GM18951 (cell line): ENCODE results near the gene MADD.

Source experiments
- POLR2A ChIP-seq: IDR thresholded peaks from 4 replicates; pipeline ENCODE4 v1.6.1; 2011; ENCODE audit warnings: mild to moderate bottlenecking; ENCODE audit not compliant: insufficient read length, insufficient read depth; ENCODE audit errors: extremely low read depth
- in situ Hi-C: fragments of 300-500 bp; cut with MboI; formaldehyde crosslinking; loops from one replicate; pipeline ENCODE4 v1.12.0; 2022; ENCODE audit warnings: low sequenced_read_pairs, mixed read lengths, inconsistent platforms; ENCODE audit not compliant: unreplicated experiment

The MADD gene

GRCh38 chr11:47351156-47352126 is 81.5 kb downstream of the MADD start:
- in situ Hi-C loops = no loop called here
- TF ChIP-seq POLR2A = no peak

DNA sequence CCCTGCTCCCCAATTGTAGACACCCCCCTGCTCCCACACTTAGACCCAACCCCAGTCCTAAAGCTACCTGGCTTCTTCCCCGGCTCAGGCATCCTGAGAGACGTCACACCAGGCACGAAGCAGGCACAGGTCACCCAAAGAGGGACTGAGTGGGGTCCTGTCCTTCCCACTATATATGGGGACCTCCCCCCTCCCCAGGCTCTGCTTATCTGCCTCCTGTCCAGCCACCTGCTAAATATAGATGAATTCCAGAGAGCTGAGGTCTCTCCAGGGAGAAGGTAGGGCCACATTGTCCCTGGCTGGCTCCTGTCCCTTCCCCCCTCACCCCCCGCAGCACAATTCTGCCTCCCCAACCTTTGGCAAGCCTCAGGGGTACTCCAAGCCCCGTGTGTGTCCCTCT is 82.6 kb downstream of the MADD start, which contains the start of gene MYBPC3:
TSS of gene MYBPC3 (minus strand) at position 147 of the 400 bp plus-strand sequence. CDS start at position 92, 55 bp downstream.
- in situ Hi-C loops = no loop called here
- no peak for TF ChIP-seq POLR2A

DNA sequence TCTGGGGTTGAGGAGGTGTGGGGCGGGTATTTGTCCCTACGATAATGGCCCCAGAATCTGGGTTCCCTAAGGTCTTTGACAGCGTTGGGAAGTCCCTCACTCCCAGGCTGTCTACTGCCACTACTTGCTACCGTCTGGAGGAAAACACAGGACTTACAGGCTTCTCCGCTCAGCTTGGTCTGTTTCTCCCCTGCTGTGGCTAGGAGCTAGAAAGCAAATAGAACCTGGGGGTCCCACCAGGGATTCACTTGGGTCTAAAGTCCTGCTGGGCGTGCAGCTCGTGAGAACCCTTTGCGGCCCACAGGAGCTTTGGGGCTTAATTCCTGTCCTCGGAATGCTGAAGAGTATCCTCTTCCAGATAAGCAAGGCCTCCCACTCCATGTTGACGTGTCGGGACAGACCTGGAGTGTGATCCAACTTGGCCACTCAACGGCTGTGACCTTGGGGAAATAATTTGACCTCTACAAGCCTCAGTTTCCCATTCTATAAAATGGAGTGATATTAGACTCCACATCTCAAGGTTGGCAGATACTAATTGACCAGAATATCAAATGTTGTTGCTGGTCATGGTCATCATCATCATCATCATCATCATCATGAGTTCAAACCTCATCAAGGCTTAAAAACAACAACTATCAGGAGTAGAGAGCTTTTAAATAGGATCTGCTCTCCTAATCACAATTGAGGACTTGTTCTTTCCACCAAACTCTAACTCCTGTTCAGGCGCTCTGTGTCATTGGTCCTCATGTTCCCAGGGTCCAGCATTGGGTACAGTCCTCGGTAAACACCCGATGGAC is 84.2 kb downstream of the MADD start:
- no peak for TF ChIP-seq POLR2A
- in situ Hi-C loops = no loop called here

GRCh38 chr11:47354913-47355282 is 85.0 kb downstream of the MADD start:
- in situ Hi-C loops = no loop called here

GRCh38 chr11:47355283-47356128 is 85.6 kb downstream of the MADD start:
- in situ Hi-C loops = no loop called here
- no peak for TF ChIP-seq POLR2A

More at GRCh38 chr11:47354913-47355282, 85.0 kb downstream of the MADD start:
- no peak for TF ChIP-seq POLR2A

- TF ChIP-seq POLR2A = no peak
- in situ Hi-C loops = no loop called here
Measured at GRCh38 chr11:47356129-47356997, 86.4 kb downstream of the MADD start.

- in situ Hi-C loops = no loop called here
- no peak for TF ChIP-seq POLR2A
Measured at GRCh38 chr11:47356998-47357329, 87.0 kb downstream of the MADD start.

DNA sequence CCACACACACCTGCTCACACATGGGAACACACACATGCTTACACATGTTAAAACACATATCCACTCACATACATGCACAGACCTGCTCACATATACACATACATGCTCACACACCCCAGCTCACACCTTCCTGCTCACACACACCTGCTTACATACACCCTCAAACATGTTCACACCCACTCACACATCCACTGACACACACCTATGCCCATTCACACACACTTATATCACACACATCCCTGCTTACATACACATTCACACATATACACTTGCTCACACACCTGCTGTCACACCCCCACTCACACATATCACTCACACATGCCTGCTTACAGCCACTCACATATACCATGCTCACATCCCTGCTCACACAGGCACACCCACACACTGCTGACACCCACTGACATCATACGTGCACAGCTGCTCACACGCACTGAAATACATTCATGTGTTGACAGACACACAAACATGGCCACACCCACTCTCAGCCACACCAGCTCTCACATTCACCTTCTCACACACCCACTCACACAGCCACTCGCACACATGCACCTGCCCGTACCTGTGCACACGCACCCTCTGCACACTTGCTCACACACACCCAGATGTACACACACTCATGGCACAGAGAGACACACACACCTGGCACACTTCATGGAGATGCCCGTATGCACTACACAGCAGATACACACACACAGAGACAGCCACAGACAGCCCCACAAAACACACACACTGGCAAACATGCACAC is 88.2 kb downstream of the MADD start:
- in situ Hi-C loops = no loop called here
- TF ChIP-seq POLR2A = no peak

DNA sequence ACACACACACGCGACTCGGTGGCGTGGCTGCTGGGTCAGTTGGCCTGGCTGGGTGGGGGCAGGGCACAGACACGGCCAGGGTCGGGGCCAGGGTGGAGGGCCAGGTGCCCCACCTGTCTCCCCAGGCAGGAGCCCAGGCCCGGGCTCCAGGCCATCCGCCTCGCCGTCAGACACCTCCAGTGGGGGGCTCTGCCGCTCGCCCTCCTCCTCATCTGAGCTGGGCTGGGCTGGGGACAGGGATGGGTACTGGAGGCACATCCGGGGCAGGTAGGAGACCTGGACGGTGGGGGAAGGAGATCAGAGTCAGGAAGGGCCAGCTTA is 88.8 kb downstream of the MADD start:
- in situ Hi-C loops = no loop called here
- TF ChIP-seq POLR2A = no peak

DNA sequence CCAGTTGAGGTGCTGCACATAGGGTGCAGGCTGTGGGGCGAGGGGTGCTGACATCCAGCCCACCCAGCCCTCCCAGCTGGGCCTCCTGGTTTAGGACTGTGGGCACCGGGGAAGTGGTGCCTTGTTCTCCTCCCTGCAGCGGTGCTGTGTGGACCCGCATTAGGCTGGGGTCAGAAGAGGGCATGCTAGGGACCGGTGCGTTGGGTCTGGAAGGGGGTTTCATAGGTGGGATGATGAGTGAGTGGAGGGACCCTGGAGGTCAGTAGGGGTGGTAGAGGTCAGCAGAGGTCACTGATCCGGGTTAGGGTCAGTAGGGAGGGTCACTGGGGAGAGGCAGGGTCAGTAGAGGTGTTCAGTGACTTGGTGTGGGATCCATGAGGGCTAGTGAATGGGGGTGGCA is 89.2 kb downstream of the MADD start:
- TF ChIP-seq POLR2A = no peak
- in situ Hi-C loops = no loop called here

- in situ Hi-C loops = no loop called here
Measured at GRCh38 chr11:47359586-47359985, 89.7 kb downstream of the MADD start.

More at GRCh38 chr11:47359586-47359985, 89.7 kb downstream of the MADD start:
- TF ChIP-seq POLR2A = no peak
